SK-N-SH (cell line): ENCODE data around the gene DNHD1. TPM values are rescaled to one million over a fixed set of nuclear protein-coding genes. Genes with fewer than 3 reads are reported as not detected.

Source experiments
- CTCF ChIA-PET: fragments of 300-600, 350-600 bp; formaldehyde crosslinking; extraction: SDS; loops from one replicate; lab custom pipeline; 2021; lab: Yijun Ruan, JAX
- POLR2A ChIA-PET: fragments of 350-600 bp; sonication (Branson Sonifier 250); formaldehyde crosslinking; extraction: SDS; loops from one replicate; lab custom pipeline; 2020; ENCODE audit warnings: antibody characterized with exemption, inconsistent platforms; lab: Yijun Ruan, JAX
- DNase-seq: peaks from one replicate; pipeline ENCODE4 v3.0.0; 2012
- H2AFZ ChIP-seq: fragments of 200-600 bp; sonication (generic); 2 replicates; pipeline ENCODE4 v1.8.1; 2016; ENCODE audit warnings: antibody characterized with exemption, mild to moderate bottlenecking, low read depth
- H3F3A ChIP-seq: fragments of 200-600 bp; sonication (generic); replicated peaks from 2 replicates; pipeline ENCODE3; 2016; ENCODE audit warnings: antibody characterized with exemption, mild to moderate bottlenecking; ENCODE audit not compliant: insufficient read depth
- H3K27ac ChIP-seq, 2 experiments: fragments of 200-500 bp in 1 of 2; fragments of 200-600 bp in 1 of 2; sonication (Bioruptor generic) in 1 of 2; sonication (generic), shearing (Covaris generic) in 1 of 2; 2 replicates each; pipeline versions ENCODE4 v1.5.1 to v1.6.1; 2014 to 2016; ENCODE audit warnings: low read depth in 2 of 2, inconsistent platforms in 1 of 2, low read length in 1 of 2, mild to moderate bottlenecking in 1 of 2, mixed read lengths in 1 of 2
- H3K27me3 ChIP-seq: fragments of 200-600 bp; sonication (generic), shearing (Covaris generic); 2 replicates; pipeline ENCODE4 v1.6.1; 2016; ENCODE audit warnings: mixed run types; ENCODE audit not compliant: insufficient read depth
- H3K36me3 ChIP-seq, 2 experiments: fragments of 200-500 bp in 1 of 2; fragments of 200-600 bp in 1 of 2; sonication (Bioruptor generic) in 1 of 2; sonication (generic) in 1 of 2; replicated peaks in 1 of 2; 2 replicates each; pipeline versions ENCODE3 to v1.5.1; 2014 to 2016; ENCODE audit warnings: low read length in 1 of 2, mild to moderate bottlenecking in 1 of 2; ENCODE audit not compliant: insufficient read depth in 2 of 2, control insufficient read depth in 1 of 2
- H3K4me1 ChIP-seq, 2 experiments: fragments of 200-500 bp in 1 of 2; fragments of 200-600 bp in 1 of 2; sonication (Bioruptor generic) in 1 of 2; sonication (generic), shearing (Covaris generic) in 1 of 2; 2 replicates each; pipeline versions ENCODE4 v1.5.1 to v1.6.1; 2014 to 2016; ENCODE audit warnings: low read depth in 1 of 2, low read length in 1 of 2, mixed run types in 1 of 2; ENCODE audit not compliant: insufficient read depth in 2 of 2, control insufficient read depth in 1 of 2
- H3K4me2 ChIP-seq: fragments of 200-600 bp; sonication (generic), shearing (Covaris generic); 2 replicates; pipeline ENCODE4 v1.6.1; 2017; ENCODE audit warnings: mixed run types
- H3K4me3 ChIP-seq, 2 experiments: fragments of 200-500 bp in 1 of 2; fragments of 200-600 bp in 1 of 2; sonication (Bioruptor generic) in 1 of 2; sonication (generic), shearing (Covaris generic) in 1 of 2; 2 replicates each; pipeline versions ENCODE4 v1.5.1 to v1.8.1; 2014 to 2016; ENCODE audit warnings: low read depth in 2 of 2, inconsistent platforms in 1 of 2, low read length in 1 of 2, mild to moderate bottlenecking in 1 of 2, mixed read lengths in 1 of 2, moderate library complexity in 1 of 2
- H3K79me2 ChIP-seq: fragments of 200-600 bp; sonication (generic); 2 replicates; pipeline ENCODE4 v1.8.1; 2017; ENCODE audit warnings: mild to moderate bottlenecking; ENCODE audit not compliant: insufficient read depth
- H3K9ac ChIP-seq: fragments of 200-600 bp; sonication (generic); 2 replicates; pipeline ENCODE4 v1.6.1; 2017; ENCODE audit warnings: mixed run types
- H3K9me2 ChIP-seq: fragments of 200-600 bp; sonication (generic); 2 replicates; pipeline ENCODE4 v1.6.1; 2017; ENCODE audit warnings: mixed run types
- H3K9me3 ChIP-seq: fragments of 200-600 bp; sonication (generic); 2 replicates; pipeline ENCODE4 v1.6.1; 2017; ENCODE audit warnings: mixed run types, mild to moderate bottlenecking, moderate library complexity
- H4K20me1 ChIP-seq: fragments of 200-600 bp; sonication (generic); 2 replicates; pipeline ENCODE4 v1.6.1; 2017; ENCODE audit warnings: mild to moderate bottlenecking, mixed run types; ENCODE audit not compliant: insufficient read depth
- CHD2 ChIP-seq: fragments of 150-350 bp; IDR thresholded peaks from 2 replicates; pipeline ENCODE4 v1.6.1; 2018; ENCODE audit warnings: low read length; ENCODE audit not compliant: partially characterized antibody
- CTCF ChIP-seq: fragments of 200-600 bp; sonication (generic); IDR thresholded peaks from 2 replicates; pipeline ENCODE4 v1.6.1; 2017; ENCODE audit warnings: antibody characterized with exemption, mild to moderate bottlenecking, moderate library complexity
- ELF1 ChIP-seq: IDR thresholded peaks from 2 replicates; pipeline ENCODE4 v1.4.0; 2012
- EP300 ChIP-seq, 2 experiments: IDR thresholded peaks; 2 replicates each; pipeline versions ENCODE4 v1.4.0 to v1.6.1; 2012; ENCODE audit warnings: borderline replicate concordance in 1 of 2, low read depth in 1 of 2, low read length in 1 of 2
- IRF3 ChIP-seq: fragments of 150-350 bp; IDR thresholded peaks from 2 replicates; pipeline ENCODE4 v1.6.1; 2016; ENCODE audit warnings: mild to moderate bottlenecking, low read depth, low read length
- MAX ChIP-seq: IDR thresholded peaks from 2 replicates; pipeline ENCODE4 v1.4.0; 2012; ENCODE audit warnings: low read depth
- MEF2A ChIP-seq: IDR thresholded peaks from 2 replicates; pipeline ENCODE4 v1.4.0; 2012; ENCODE audit warnings: low read depth, borderline replicate concordance
- NFIC ChIP-seq: IDR thresholded peaks from 2 replicates; pipeline ENCODE4 v1.4.0; 2012; ENCODE audit warnings: borderline replicate concordance
- NRF1 ChIP-seq: IDR thresholded peaks from 2 replicates; pipeline ENCODE4 v1.6.1; 2012; ENCODE audit warnings: low read depth, mild to moderate bottlenecking, low read length
- POLR2AphosphoS5 ChIP-seq: IDR thresholded peaks from 2 replicates; pipeline ENCODE4 v1.6.1; 2012; ENCODE audit warnings: low read depth, low read length
- RCOR1 ChIP-seq: fragments of 150-350 bp; IDR thresholded peaks from 2 replicates; pipeline ENCODE4 v1.6.1; 2017; ENCODE audit warnings: antibody characterized with exemption, low read length
- RFX5 ChIP-seq: IDR thresholded peaks from 2 replicates; pipeline ENCODE4 v1.6.1; 2012; ENCODE audit warnings: mild to moderate bottlenecking, improper control_type of control experiment, low read length
- RXRA ChIP-seq: IDR thresholded peaks from 2 replicates; pipeline ENCODE4 v1.4.0; 2012; ENCODE audit warnings: low read depth, mild to moderate bottlenecking, borderline replicate concordance
- SIN3A ChIP-seq: IDR thresholded peaks from 2 replicates; pipeline ENCODE4 v1.6.1; 2012; ENCODE audit warnings: low read depth, mild to moderate bottlenecking, low read length, moderate library complexity, borderline replicate concordance
- SMC3 ChIP-seq: IDR thresholded peaks from 2 replicates; pipeline ENCODE4 v1.6.1; 2012; ENCODE audit warnings: low read depth, low read length, improper control_type of control experiment
- TCF12 ChIP-seq: IDR thresholded peaks from 2 replicates; pipeline ENCODE4 v1.4.0; 2012
- TEAD4 ChIP-seq: IDR thresholded peaks from 2 replicates; pipeline ENCODE4 v1.4.0; 2012; ENCODE audit warnings: mild to moderate bottlenecking, borderline replicate concordance; ENCODE audit not compliant: insufficient read depth
- YY1 ChIP-seq: IDR thresholded peaks from 2 replicates; pipeline ENCODE4 v1.4.0; 2012; ENCODE audit warnings: low read depth, mild to moderate bottlenecking
- WGBS: methylation state at CpG from one replicate; pipeline ENCODE4 v1.1.6; 2017; ENCODE audit warnings: low lambda C conversion rate; 5-methylcytosine and 5-hydroxymethylcytosine counted together
- polyA plus RNA-seq, 3 experiments: library from polyadenylated mRNA; depleted of rRNA; stranded (reverse); fragments of >200 nt; gene quantifications; 2 replicates each; pipeline ENCODE4 v1.2.3, GENCODE V29; 2012

Gene DNHD1
- polyA plus RNA-seq, 1 of the 3 experiments (the other 2 are of a cell fraction) = 5.3 TPM

- no peaks in the 10 kb centered on the region for H4K20me1 ChIP-seq
- no peak for DNase-seq
- no peak overlapping the region for H3K9ac ChIP-seq
- H3K79me2 ChIP-seq = no peaks in the 10 kb centered on the region
- no peak overlapping the region for H3K27ac ChIP-seq
- no peaks in the 10 kb centered on the region for H3K27me3 ChIP-seq
- TF ChIP-seq RXRA = no peak
- TF ChIP-seq POLR2AphosphoS5 = no peak
- no peak for TF ChIP-seq NRF1
- no peak for TF ChIP-seq YY1
- TF ChIP-seq ELF1 = no peak
- TF ChIP-seq TEAD4 = no peak
- TF ChIP-seq SIN3A = no peak
- no peak for TF ChIP-seq MAX
- TF ChIP-seq IRF3 = no peak
- TF ChIP-seq RFX5 = no peak
- no peak for TF ChIP-seq TCF12
- no peak for TF ChIP-seq RCOR1
- no peak for TF ChIP-seq EP300 (IDR thresholded peaks at IDR 0.05; ENCODE audit: borderline replicate concordance in 1 of 2, low read depth in 1 of 2, low read length in 1 of 2)
- TF ChIP-seq SMC3 = no peak
- TF ChIP-seq NFIC = no peak
- TF ChIP-seq CTCF = no peak
- H2AFZ ChIP-seq = no peak overlapping the region
- ChIA-PET CTCF (interaction anchor here (1.3 to 2.2 kb wide), 3 partner anchors 21 to 121 kb away, joined by 3 to 5 read pairs (median 3); no protein-coding TSS in a partner anchor), POLR2A (no interaction called here)
- no peaks in the 10 kb centered on the region for H3K4me1 ChIP-seq
- H3K9me2 ChIP-seq = no peaks in the 10 kb centered on the region
- WGBS = 73% methylated on average over 1 of the region's 1 CpG
- H3K36me3 ChIP-seq = no peaks in the 10 kb centered on the region
- H3K4me2 ChIP-seq = no peak overlapping the region
- no peak overlapping the region for H3K4me3 ChIP-seq
- no peaks in the 10 kb centered on the region for H3K9me3 ChIP-seq
- H3F3A ChIP-seq = no peaks in the 10 kb centered on the region
These were observed 62.3 kb downstream of the DNHD1 start for GRCh38 chr11:6559369-6559768.

- CTCF ChIA-PET = interaction anchor here (0.9 to 1.2 kb wide), 2 partner anchors 51 to 145 kb away, joined by 3 read pairs; partner anchors contain the start of gene TAF10
- no peak overlapping the region for H3K4me3 ChIP-seq
- H3K9ac ChIP-seq = no peak overlapping the region
- 73% methylated on average over 3 of the region's 3 CpGs for WGBS
- H2AFZ ChIP-seq = no peak overlapping the region
- no peak for DNase-seq
- H3K27ac ChIP-seq = no peak overlapping the region
- no peaks in the 10 kb centered on the region for H3K4me1 ChIP-seq
- no peaks in the 10 kb centered on the region for H4K20me1 ChIP-seq
- H3K79me2 ChIP-seq = no peaks in the 10 kb centered on the region
- POLR2A ChIA-PET = no interaction called here
- no peaks in the 10 kb centered on the region for H3F3A ChIP-seq
- no peaks in the 10 kb centered on the region for H3K9me2 ChIP-seq
- H3K27me3 ChIP-seq = no peaks in the 10 kb centered on the region
- no peaks in the 10 kb centered on the region for H3K36me3 ChIP-seq
- no peak for TF ChIP-seq MEF2A
- no peak for TF ChIP-seq CTCF
- no peak for TF ChIP-seq RFX5
- TF ChIP-seq CHD2 = no peak
- no peak for TF ChIP-seq MAX
- no peak for TF ChIP-seq NFIC
- TF ChIP-seq IRF3 = no peak
- TF ChIP-seq TEAD4 = no peak
- no peak for TF ChIP-seq SIN3A
- no peak for TF ChIP-seq ELF1
- H3K9me3 ChIP-seq = no peaks in the 10 kb centered on the region
- H3K4me2 ChIP-seq = no peak overlapping the region
These were observed 64.2 kb downstream of the DNHD1 start for GRCh38 chr11:6561288-6561687.
